Activated CD4-positive, alpha-beta T cell treated with anti-CD3 and anti-CD28 coated beads, Interleukin-2, amount 10 ng/mL, durations not matched to agents 24 days and 14 days (primary cell): ENCODE data around the gene SSR2. TPM values are rescaled to one million over a fixed set of nuclear protein-coding genes. Genes with fewer than 3 reads are reported as not detected.

Source experiments
- DNase-seq: peaks from one replicate; pipeline ENCODE4 v3.0.0; 2022
- H3K27ac Mint-ChIP-seq: one replicate; pipeline ENCODE4 v1.8.0; 2022; ENCODE audit warnings: mild to moderate bottlenecking, mixed read lengths
- H3K27me3 Mint-ChIP-seq: one replicate; pipeline ENCODE4 v1.8.0; 2022; ENCODE audit warnings: mixed read lengths
- H3K36me3 Mint-ChIP-seq: one replicate; pipeline ENCODE4 v1.8.0; 2022; ENCODE audit warnings: low read depth, mild to moderate bottlenecking, mixed read lengths
- H3K4me1 Mint-ChIP-seq: one replicate; pipeline ENCODE4 v1.8.0; 2021; ENCODE audit warnings: mixed read lengths
- H3K4me3 Mint-ChIP-seq: one replicate; pipeline ENCODE4 v1.8.0; 2022; ENCODE audit warnings: mild to moderate bottlenecking, moderate library complexity, mixed read lengths
- H3K9me3 Mint-ChIP-seq: one replicate; pipeline ENCODE4 v1.8.0; 2021; ENCODE audit warnings: mixed read lengths
- intact Hi-C: fragments of 100-400 bp; cut with micrococcal nuclease; formaldehyde crosslinking; loops from one replicate; pipeline ENCODE4 v1.15.1; 2023
- total RNA-seq: library from RNA; stranded (reverse); gene quantifications from 2 replicates; pipeline ENCODE4 v1.2.3, GENCODE V29; 2022

Gene SSR2
- total RNA-seq, 1 donor from 2014 or later = 175 TPM

DNA sequence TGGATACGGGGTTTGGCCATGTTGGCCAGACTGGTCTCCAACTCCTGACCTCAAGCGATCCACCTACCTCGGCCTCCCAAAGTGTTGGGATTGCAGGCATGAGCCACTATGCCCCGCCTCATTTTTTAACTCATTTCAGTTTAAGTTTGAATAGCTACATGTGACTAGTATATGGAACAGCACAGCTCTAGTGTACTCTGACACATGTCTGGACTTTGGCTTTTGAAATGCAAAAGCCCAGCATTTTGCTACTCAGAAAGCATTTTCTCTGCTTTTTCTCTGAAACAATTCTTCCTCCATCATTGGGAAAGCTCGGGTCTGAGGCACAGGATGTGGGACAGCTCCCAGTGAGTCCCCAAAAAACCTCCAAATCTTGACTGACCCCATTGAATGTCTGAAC lies 4.0 kb upstream of the SSR2 start:
- Mint-ChIP-seq H3K36me3 (peaks cover 7% of the 10 kb centered on the region), H3K27ac (no peak overlapping the region), H3K9me3 (no peaks in the 10 kb centered on the region), H3K4me1 (peaks cover 17% of the 10 kb centered on the region), H3K27me3 (peaks cover 4% of the 10 kb centered on the region), H3K4me3 (no peak overlapping the region)
- no peak for DNase-seq
- intact Hi-C loops = no loop called here

DNA sequence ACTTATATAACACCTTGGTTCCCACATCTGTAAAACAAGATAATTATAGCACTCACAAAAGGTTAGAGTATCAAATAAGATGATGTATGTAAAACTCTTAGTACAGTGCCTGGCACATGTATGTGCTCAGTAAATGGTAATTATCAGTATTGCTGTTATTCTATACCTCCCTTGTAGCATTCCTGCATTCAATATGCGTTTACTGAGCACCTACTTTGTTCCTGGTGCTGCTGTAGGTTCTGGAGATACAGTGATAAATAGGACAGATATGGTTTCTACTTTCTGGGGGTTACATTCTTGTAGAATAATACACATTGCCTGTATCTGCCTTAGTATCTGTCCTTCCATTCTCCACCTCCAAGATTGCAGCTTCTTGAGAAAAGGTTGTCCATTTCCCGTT lies 1.2 kb upstream of the SSR2 start:
- H3K4me3 Mint-ChIP-seq = no peak overlapping the region
- DNase-seq = no peak
- intact Hi-C loops = loop anchor here (1.0 to 2.0 kb wide), 2 partner anchors 17 to 31 kb away; partner anchors contain the start of gene UBQLN4
- H3K9me3 Mint-ChIP-seq = no peaks in the 10 kb centered on the region
- peaks cover 29% of the 10 kb centered on the region for H3K4me1 Mint-ChIP-seq
- peaks cover 24% of the 10 kb centered on the region for H3K36me3 Mint-ChIP-seq
- H3K27me3 Mint-ChIP-seq = peaks cover 4% of the 10 kb centered on the region
- no peak overlapping the region for H3K27ac Mint-ChIP-seq

DNA sequence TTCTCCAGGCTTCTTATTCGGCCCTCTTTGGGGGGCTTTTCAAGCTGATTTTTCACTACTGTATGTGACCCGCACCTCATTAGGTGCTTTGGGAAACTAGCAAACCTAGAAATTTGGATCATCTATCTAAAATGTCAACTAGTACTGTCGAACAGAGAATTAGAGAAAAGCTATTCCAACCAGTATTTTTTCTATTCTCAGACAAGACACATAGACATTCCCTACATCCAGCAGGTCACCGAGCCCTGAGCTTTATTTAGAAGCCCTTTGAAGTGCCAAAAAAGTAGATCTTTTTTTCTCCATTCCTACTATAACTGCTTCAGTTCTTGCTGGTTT lies 310 bp upstream of the SSR2 start:
- intact Hi-C loops = loop anchor here (1.0 to 2.0 kb wide), 2 partner anchors 16 to 32 kb away; partner anchors contain the start of gene UBQLN4
- Mint-ChIP-seq H3K9me3 (no peaks in the 10 kb centered on the region), H3K27ac (peak overlapping the region; percentile 93), H3K4me3 (peak overlapping the region; percentile 92), H3K4me1 (peaks cover 30% of the 10 kb centered on the region), H3K27me3 (peaks cover 4% of the 10 kb centered on the region), H3K36me3 (peaks cover 29% of the 10 kb centered on the region)
- no peak for DNase-seq

DNA sequence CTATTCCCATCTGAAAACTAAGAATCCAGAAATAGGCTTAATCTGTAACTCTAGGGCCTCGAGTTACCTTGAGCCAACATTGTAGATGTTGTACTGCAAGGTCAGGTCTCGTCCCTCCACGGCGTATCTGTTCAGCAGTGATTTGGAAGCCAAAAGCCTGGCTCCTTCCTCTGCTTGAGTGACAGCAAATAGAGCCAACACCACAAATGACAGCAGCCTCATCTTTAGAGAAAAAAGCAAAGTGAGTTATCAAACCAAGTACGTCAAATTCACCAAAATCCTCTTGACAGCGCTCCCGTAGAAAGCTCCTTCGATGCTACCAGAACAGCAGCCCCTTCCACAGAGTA lies 832 bp downstream of the SSR2 start:
- Mint-ChIP-seq H3K9me3 (no peaks in the 10 kb centered on the region), H3K36me3 (peaks cover 31% of the 10 kb centered on the region), H3K4me1 (peaks cover 24% of the 10 kb centered on the region), H3K27ac (peak overlapping the region; percentile 93), H3K4me3 (peak overlapping the region; percentile 92), H3K27me3 (peaks cover under 1% of the 10 kb centered on the region)
- DNase-seq = no peak
- intact Hi-C loops = loop anchor here (2.0 kb wide), 1 partner anchor 15 kb away; no protein-coding TSS in a partner anchor

DNA sequence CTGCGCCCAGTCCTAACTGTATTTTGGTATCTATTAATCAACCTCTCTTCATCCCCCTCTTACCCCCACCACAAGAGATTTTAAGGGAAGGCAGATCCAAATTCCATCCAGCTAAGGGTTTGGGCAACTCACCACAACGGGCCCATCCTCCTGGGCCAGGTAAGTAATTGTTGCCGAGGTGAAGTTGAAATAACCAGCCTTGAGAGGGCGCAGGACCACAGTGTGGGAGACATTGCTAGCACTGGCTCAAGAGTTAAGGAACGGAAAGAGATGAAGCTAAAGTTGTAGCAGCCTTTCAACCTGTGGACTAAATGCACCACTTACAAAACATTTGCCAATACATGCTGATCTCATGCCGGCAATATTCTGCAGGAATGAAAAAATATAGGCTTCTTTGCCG lies 5.9 kb downstream of the SSR2 start:
- H3K9me3 Mint-ChIP-seq = no peaks in the 10 kb centered on the region
- H3K27ac Mint-ChIP-seq = no peak overlapping the region
- no peak for DNase-seq
- intact Hi-C loops = no loop called here
- H3K27me3 Mint-ChIP-seq = no peaks in the 10 kb centered on the region
- no peak overlapping the region for H3K4me3 Mint-ChIP-seq
- H3K36me3 Mint-ChIP-seq = peaks cover 60% of the 10 kb centered on the region
- peaks cover 31% of the 10 kb centered on the region for H3K4me1 Mint-ChIP-seq

GRCh38 chr1:156012051-156012817 lies 8.5 kb downstream of the SSR2 start:
- no peak for DNase-seq
- Mint-ChIP-seq H3K9me3 (no peaks in the 10 kb centered on the region), H3K27me3 (no peaks in the 10 kb centered on the region), H3K4me1 (peaks cover 28% of the 10 kb centered on the region), H3K36me3 (peaks cover 58% of the 10 kb centered on the region), H3K27ac (no peak overlapping the region), H3K4me3 (no peak overlapping the region)
- intact Hi-C loops = no loop called here

GRCh38 chr1:156009404-156009803 lies 11.3 kb downstream of the SSR2 start:
- Mint-ChIP-seq H3K27ac (no peak overlapping the region), H3K27me3 (no peaks in the 10 kb centered on the region), H3K9me3 (no peaks in the 10 kb centered on the region), H3K36me3 (peaks cover 48% of the 10 kb centered on the region), H3K4me3 (no peak overlapping the region), H3K4me1 (peaks cover 36% of the 10 kb centered on the region)
- no peak for DNase-seq
- intact Hi-C loops = loop anchor here (10.0 kb wide), 1 partner anchor 45 kb away; the partner anchor contains the start of genes LAMTOR2 and UBQLN4

DNA sequence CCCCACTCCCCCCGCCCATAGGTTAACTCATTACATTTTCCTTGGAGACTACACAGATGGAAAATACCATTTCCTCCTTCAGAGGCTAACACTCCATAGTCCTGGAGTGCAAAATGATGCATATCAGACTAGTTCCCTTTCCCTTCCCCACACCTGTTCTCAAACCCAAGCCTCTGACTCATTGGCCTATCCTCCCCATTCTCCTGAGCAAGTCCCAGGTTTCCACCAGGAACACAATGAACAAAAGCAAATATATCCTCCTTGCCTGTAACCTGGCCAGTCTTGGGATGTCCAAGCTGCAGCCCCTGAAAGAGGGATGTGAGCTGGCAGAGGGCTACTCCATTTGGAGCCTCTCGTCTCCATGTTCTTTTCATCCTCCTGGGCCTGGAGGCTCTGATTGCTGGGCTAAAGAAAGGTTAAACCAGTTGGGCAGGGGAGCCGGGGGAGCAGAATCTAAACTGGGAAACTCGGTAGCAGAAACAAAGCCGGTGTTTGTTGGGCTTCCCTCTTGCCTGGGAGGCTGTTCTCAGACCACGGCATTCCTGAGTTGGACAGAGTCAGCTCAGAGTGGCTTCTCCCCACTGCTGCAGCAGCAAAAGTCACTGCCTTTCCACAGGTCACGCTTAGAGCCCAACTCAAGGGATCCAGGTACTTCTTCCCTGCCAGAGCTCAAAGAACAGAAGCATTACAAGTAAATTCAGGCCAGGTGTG lies 13.9 kb downstream of the SSR2 start:
- no peak for DNase-seq
- no peak overlapping the region for H3K27ac Mint-ChIP-seq
- H3K4me1 Mint-ChIP-seq = peaks cover 38% of the 10 kb centered on the region
- no peaks in the 10 kb centered on the region for H3K9me3 Mint-ChIP-seq
- peaks cover 34% of the 10 kb centered on the region for H3K36me3 Mint-ChIP-seq
- intact Hi-C loops = loop anchor here (10.0 kb wide), 1 partner anchor 48 kb away; the partner anchor contains the start of genes LAMTOR2 and UBQLN4
- no peaks in the 10 kb centered on the region for H3K27me3 Mint-ChIP-seq
- H3K4me3 Mint-ChIP-seq = no peak overlapping the region

GRCh38 chr1:156004843-156005584 lies 15.7 kb downstream of the SSR2 start:
- Mint-ChIP-seq H3K4me1 (peaks cover 29% of the 10 kb centered on the region), H3K27me3 (no peaks in the 10 kb centered on the region), H3K9me3 (no peaks in the 10 kb centered on the region), H3K27ac (peak overlapping the region; percentile 73), H3K36me3 (peaks cover 19% of the 10 kb centered on the region), H3K4me3 (peak overlapping the region; percentile 55)
- peak; percentile 81 for DNase-seq
- intact Hi-C loops = loop anchor here (2.0 to 10.0 kb wide), 2 partner anchors 16 to 50 kb away; partner anchors contain the start of genes LAMTOR2, SSR2 and UBQLN4

DNA sequence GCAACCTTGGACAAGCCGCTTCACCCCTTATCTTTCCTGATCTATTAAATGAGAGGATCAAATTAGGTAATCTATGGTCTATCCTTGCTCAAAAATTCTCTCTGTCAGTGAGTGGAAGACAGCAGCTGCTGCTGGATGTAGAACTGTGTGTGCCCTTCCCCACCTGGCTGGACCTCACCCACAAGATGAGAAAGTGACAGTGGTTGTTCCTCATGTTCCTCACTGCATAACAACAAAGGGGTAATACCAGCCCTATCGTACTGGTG lies 16.9 kb downstream of the SSR2 start:
- Mint-ChIP-seq H3K27ac (no peak overlapping the region), H3K27me3 (no peaks in the 10 kb centered on the region), H3K4me1 (peaks cover 26% of the 10 kb centered on the region), H3K4me3 (no peak overlapping the region), H3K36me3 (peaks cover 10% of the 10 kb centered on the region), H3K9me3 (no peaks in the 10 kb centered on the region)
- no peak for DNase-seq
- intact Hi-C loops = loop anchor here (2.0 to 10.0 kb wide), 2 partner anchors 17 to 51 kb away; partner anchors contain the start of genes LAMTOR2, SSR2 and UBQLN4

GRCh38 chr1:156002188-156002911 lies 18.4 kb downstream of the SSR2 start:
- no peak for DNase-seq
- H3K27me3 Mint-ChIP-seq = no peaks in the 10 kb centered on the region
- peaks cover 4% of the 10 kb centered on the region for H3K36me3 Mint-ChIP-seq
- no peak overlapping the region for H3K4me3 Mint-ChIP-seq
- intact Hi-C loops = loop anchor here (10.0 kb wide), 1 partner anchor 52 kb away; the partner anchor contains the start of genes LAMTOR2 and UBQLN4
- H3K27ac Mint-ChIP-seq = no peak overlapping the region
- H3K9me3 Mint-ChIP-seq = no peaks in the 10 kb centered on the region
- H3K4me1 Mint-ChIP-seq = peaks cover 21% of the 10 kb centered on the region

DNA sequence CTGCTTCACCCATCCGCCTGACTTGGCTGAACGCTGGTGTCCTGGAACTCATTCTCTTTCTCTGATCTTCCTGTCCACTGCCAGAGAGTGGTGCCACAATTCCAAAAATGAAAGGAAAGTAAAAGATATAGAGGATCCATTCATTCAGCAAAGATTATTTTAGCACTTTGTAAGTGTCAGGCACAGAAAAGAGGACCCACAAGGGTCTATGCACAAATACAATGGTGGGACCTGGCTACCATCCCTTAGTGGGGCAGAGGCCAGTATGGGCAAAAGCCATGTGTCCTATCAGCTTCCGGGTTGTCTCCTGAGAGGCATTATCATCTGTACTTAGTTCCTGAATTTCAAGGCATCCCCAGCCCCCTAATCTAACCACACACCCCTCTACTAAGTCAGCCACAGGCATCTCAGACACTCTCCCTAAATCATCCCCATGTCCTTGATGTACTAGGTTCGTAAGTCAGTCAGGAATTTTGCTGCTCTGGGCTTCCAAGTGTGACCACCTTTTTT lies 19.0 kb downstream of the SSR2 start:
- H3K4me3 Mint-ChIP-seq = no peak overlapping the region
- H3K27me3 Mint-ChIP-seq = no peaks in the 10 kb centered on the region
- H3K4me1 Mint-ChIP-seq = peaks cover 21% of the 10 kb centered on the region
- H3K9me3 Mint-ChIP-seq = no peaks in the 10 kb centered on the region
- peaks cover 2% of the 10 kb centered on the region for H3K36me3 Mint-ChIP-seq
- intact Hi-C loops = loop anchor here (10.0 kb wide), 1 partner anchor 53 kb away; the partner anchor contains the start of genes LAMTOR2 and UBQLN4
- DNase-seq = no peak
- no peak overlapping the region for H3K27ac Mint-ChIP-seq

DNA sequence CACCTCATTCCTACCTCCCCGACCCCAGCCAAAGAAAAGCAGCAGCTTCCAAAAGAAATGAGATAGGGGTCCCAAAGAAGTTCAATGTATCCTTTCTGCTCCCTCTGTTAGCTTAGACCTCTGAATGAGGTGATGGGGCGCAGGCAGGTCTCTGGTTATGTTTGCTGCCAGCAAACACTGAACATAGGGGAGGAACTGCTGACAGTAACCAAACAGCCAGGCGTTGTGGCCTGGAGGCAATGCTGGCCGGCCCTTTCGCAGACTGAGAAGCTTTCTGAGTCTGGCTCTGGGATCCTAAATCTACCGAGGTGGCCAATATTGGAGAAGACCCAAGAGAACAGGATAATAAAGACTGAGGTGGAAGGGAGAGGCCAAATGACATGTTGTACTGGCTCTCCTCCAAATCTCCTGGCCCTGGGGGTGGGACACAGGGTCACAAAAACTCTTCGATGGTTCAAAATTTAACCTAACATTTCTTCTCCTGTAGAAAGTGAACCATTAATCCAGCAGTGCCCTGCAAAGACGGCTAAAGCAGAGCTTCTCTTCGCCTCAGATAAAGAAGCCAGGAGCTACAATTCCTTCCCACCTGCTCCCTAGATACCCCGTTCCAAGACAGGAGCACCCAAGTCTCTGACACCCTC lies 19.6 kb downstream of the SSR2 start:
- intact Hi-C loops = loop anchor here (10.0 kb wide), 1 partner anchor 54 kb away; the partner anchor contains the start of genes LAMTOR2 and UBQLN4
- H3K4me1 Mint-ChIP-seq = peaks cover 21% of the 10 kb centered on the region
- no peak for DNase-seq
- no peaks in the 10 kb centered on the region for H3K27me3 Mint-ChIP-seq
- H3K4me3 Mint-ChIP-seq = no peak overlapping the region
- no peak overlapping the region for H3K27ac Mint-ChIP-seq
- no peaks in the 10 kb centered on the region for H3K9me3 Mint-ChIP-seq
- no peaks in the 10 kb centered on the region for H3K36me3 Mint-ChIP-seq
